ENCODE measurements around the gene RPL36AL.
"Not testable (repeated sequence)": the region's sequence is repeated elsewhere in the genome, so short reads cannot be mapped to it uniquely, and the experiment has no call there.

The RPL36AL gene

DNA sequence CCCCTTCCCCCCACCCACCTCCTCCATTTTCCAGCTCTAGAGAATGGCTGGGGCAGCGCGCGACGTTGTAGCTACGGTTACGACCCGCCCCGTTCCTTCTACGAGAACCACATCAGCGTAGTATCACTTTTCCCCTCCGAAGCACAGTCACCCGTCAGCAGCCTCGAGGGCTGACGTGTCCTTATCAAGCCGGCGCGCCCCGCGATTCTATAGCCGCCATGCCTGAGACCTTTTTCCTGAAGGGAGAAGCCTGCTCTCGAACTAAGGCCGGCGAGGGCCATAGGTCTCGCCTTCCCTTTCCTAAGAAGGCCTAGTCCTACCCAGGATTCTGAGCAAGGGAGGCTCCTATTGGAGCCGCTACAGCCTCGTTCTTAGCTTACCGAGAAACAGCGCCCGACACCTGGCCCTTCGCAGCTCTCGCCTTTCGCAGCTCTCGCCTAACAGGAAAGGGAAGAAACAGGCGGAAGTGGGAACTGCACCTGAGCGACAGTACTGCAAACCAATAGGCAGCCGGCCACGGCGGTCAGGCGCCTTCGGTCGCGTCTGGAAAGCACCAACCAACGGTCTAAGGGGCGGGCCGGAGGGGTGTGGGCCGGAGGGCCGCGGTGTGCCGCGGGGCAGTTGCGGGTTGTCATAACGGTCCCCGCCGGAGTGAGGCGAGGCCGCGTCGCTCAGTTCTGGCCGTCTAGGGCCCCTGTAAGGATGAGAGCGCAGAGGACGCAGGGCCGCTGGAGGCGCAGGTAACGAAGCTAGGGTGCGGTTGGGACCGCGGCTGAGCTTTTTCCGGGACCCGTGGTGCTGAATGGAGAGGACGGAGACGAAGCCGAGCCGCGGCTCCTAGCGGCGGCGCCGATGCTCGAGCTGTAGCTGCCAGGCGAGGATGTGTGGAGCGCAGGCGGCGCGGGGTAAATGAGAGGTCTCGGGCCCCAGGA, at the start of gene RPL36AL, which contains the start of gene MGAT2:
RPL36AL (minus strand) TSS at position 445 of the 932 bp plus-strand sequence. CDS start 1,522 bp downstream, outside the sequence.
MGAT2 (plus strand) TSS at position 618 of the 932 bp plus-strand sequence. CDS start 470 bp downstream, outside the sequence.
- no peaks in the 10 kb centered on the region for H3K27me3 ChIP-seq (ENCODE audit: control insufficient read depth in 1 of 2, insufficient read depth in 2 of 2, low read length in 2 of 2)
- H3K9me3 ChIP-seq (ENCODE audit: control insufficient read depth in 1 of 2, low read length in 2 of 2) = no peaks in the 10 kb centered on the region
- peaks cover 6 to 24% of the 10 kb centered on the region in 2 donors for H3K36me3 ChIP-seq (ENCODE audit: control insufficient read depth in 1 of 2, insufficient read depth in 2 of 2, low read length in 2 of 2)
- H3K4me1 ChIP-seq (ENCODE audit: control insufficient read depth in 1 of 2, insufficient read depth in 2 of 2, low read length in 2 of 2) = peaks cover 26 to 32% of the 10 kb centered on the region in 2 donors
- H3K4me3 ChIP-seq (ENCODE audit: low read depth in 1 of 2, low read length in 2 of 2) = peak within 1 kb of the TSS; percentile 85 to 95
- H3K27ac ChIP-seq (ENCODE audit: low read depth, low read length) = peak within 1 kb of the TSS; percentile 99
- peak within 1 kb of the TSS; percentile 92 to 100 for H3K9ac ChIP-seq (ENCODE audit: low read depth in 1 of 2, low read length in 2 of 2)

DNA sequence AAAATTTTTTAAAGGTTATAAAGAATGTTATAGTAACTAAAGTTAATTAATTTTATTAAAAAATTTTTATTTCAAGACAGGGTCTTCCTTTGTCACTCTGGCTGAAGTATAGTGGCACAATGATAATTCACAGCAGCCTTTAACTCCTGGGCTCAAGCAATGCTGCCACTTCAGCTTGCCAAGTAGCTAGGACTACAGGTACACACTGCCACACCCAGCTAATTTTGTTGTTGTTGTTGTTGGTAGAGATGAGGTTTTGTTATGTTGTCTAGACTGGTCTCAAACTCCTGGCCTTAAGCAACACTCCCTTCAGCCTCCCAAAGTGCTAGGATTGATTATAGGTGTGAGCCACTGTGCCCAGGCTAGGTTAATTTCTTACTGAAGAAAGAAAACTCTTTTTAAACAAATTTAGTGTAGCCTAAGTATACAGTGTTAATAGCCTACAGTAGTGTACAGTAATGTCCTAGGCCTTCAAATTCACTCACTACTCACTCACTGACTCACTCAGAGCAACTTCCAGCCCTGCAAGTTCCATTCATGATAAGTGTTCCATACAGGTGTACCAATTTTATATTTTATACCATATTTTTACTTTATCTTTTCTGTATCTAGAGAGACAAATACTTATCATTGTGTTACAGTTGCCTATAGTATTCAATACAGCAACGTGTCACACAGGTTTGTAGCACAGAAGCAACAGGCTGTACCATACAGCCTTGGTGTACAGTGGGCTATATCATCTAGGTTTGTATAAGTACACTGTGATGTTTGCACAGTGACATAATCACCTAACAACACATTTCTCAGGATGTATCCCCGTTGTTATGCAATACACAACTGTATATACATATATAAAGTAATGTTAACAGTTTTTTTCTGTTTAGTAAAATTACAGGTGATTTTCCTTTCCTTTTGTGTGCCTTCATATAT, 39.4 kb upstream of the RPL36AL start:
- Histone ChIP-seq H3K4me1 (ENCODE audit: control insufficient read depth in 1 of 2, insufficient read depth in 2 of 2, low read length in 2 of 2) (no peaks in the 10 kb centered on the region), H3K9me3 (ENCODE audit: control insufficient read depth in 1 of 2, low read length in 2 of 2) (no peaks in the 10 kb centered on the region), H3K9ac (ENCODE audit: low read depth in 1 of 2, low read length in 2 of 2) (no peak overlapping the region), H3K27ac (ENCODE audit: low read depth, low read length) (no peak overlapping the region), H3K4me3 (ENCODE audit: low read depth in 1 of 2, low read length in 2 of 2) (no peak overlapping the region), H3K27me3 (ENCODE audit: control insufficient read depth in 1 of 2, insufficient read depth in 2 of 2, low read length in 2 of 2) (no peaks in the 10 kb centered on the region), H3K36me3 (ENCODE audit: control insufficient read depth in 1 of 2, insufficient read depth in 2 of 2, low read length in 2 of 2) (no peaks in the 10 kb centered on the region)

DNA sequence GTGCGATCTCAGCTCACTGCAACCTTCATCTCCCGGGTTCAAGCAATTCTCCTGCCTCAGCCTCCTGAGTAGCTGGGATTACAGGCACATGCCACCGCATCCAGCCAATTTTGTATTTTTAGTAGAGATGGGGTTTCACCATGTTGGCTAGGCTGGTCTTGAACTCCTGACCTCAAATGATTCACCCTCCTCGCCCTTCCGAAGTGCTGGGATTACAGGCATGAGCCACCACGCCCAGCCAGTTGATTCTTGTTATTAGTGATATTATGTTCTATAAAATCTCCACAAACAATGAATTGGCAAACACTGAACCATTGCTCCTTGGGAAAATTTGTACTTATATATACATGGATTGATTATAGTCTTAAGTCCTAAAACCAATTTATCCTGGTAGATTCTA, 37.1 kb upstream of the RPL36AL start:
- H3K4me3 ChIP-seq (ENCODE audit: low read depth in 1 of 2, low read length in 2 of 2); H3K27me3 ChIP-seq (ENCODE audit: control insufficient read depth in 1 of 2, insufficient read depth in 2 of 2, low read length in 2 of 2); H3K36me3 ChIP-seq (ENCODE audit: control insufficient read depth in 1 of 2, insufficient read depth in 2 of 2, low read length in 2 of 2); H3K4me1 ChIP-seq (ENCODE audit: control insufficient read depth in 1 of 2, insufficient read depth in 2 of 2, low read length in 2 of 2); H3K27ac ChIP-seq (ENCODE audit: low read depth, low read length); H3K9ac ChIP-seq (ENCODE audit: low read depth in 1 of 2, low read length in 2 of 2); H3K9me3 ChIP-seq (ENCODE audit: control insufficient read depth in 1 of 2, low read length in 2 of 2): not testable (repeated sequence)

DNA sequence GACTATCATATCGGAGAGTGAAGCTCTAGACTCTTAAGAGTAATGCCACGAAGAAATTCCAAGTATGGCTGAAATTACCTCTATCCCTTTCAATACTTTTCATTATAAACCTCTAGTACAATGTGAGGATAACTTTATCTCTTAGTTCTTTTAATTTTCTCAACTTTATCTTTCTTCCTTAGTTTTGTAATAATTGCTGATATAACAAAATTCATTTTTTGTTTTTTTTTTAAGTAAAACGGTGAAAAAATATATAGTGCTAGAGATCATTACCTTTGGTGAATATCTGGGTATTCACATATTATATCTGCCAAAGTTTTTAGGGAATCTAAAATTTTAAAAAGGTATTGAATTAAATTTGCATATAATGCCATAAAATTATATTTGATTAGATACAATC, 34.1 kb upstream of the RPL36AL start:
- Histone ChIP-seq H3K36me3 (ENCODE audit: control insufficient read depth in 1 of 2, insufficient read depth in 2 of 2, low read length in 2 of 2) (no peaks in the 10 kb centered on the region), H3K4me1 (ENCODE audit: control insufficient read depth in 1 of 2, insufficient read depth in 2 of 2, low read length in 2 of 2) (no peaks in the 10 kb centered on the region), H3K9ac (ENCODE audit: low read depth in 1 of 2, low read length in 2 of 2) (no peak overlapping the region), H3K27me3 (ENCODE audit: control insufficient read depth in 1 of 2, insufficient read depth in 2 of 2, low read length in 2 of 2) (no peaks in the 10 kb centered on the region), H3K27ac (ENCODE audit: low read depth, low read length) (no peak overlapping the region), H3K9me3 (ENCODE audit: control insufficient read depth in 1 of 2, low read length in 2 of 2) (no peaks in the 10 kb centered on the region), H3K4me3 (ENCODE audit: low read depth in 1 of 2, low read length in 2 of 2) (no peak overlapping the region)

DNA sequence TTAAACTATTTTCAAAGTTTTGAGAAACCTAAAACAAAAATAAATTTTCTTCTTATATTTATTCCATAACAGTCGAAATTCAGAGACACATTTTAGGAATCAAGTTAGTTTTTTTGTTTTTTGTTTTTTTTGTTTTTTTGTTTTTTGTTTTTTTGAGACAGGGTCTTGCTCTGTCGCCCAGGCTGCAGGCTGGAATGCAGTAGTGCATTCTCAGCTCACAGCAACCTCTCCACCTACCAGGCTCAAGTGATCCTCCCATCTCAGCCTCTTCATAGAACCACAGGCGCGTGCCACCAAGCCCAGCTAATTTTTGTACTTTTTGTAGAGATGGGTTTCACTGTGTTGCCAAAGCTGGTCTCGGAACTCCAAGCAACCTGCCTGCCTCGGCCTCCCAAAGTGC, 33.1 kb upstream of the RPL36AL start:
- no peaks in the 10 kb centered on the region for H3K9me3 ChIP-seq (ENCODE audit: control insufficient read depth in 1 of 2, low read length in 2 of 2)
- H3K9ac ChIP-seq (ENCODE audit: low read depth in 1 of 2, low read length in 2 of 2) = no peak overlapping the region
- H3K4me3 ChIP-seq (ENCODE audit: low read depth in 1 of 2, low read length in 2 of 2) = no peak overlapping the region
- no peaks in the 10 kb centered on the region for H3K36me3 ChIP-seq (ENCODE audit: control insufficient read depth in 1 of 2, insufficient read depth in 2 of 2, low read length in 2 of 2)
- H3K4me1 ChIP-seq (ENCODE audit: control insufficient read depth in 1 of 2, insufficient read depth in 2 of 2, low read length in 2 of 2) = no peaks in the 10 kb centered on the region
- no peak overlapping the region for H3K27ac ChIP-seq (ENCODE audit: low read depth, low read length)
- H3K27me3 ChIP-seq (ENCODE audit: control insufficient read depth in 1 of 2, insufficient read depth in 2 of 2, low read length in 2 of 2) = no peaks in the 10 kb centered on the region

DNA sequence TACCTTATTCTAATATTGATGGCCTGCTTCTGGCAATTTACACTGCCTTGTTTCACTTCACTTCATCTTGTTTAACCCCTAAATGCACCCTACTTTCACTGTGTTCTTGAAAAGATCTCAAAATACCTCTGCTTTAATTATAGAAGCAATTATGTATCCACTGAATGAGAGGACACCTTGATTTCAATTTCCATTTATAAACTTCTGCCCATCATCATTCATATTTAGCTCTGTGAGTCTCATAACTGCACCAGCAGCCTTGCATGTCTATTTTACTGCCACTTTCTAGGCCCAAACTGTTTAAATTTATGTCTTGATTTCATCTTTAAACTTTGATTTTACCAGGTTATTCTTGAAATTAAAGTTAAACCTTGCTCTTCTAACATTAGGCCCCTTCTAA, 21.7 kb upstream of the RPL36AL start:
- Histone ChIP-seq H3K36me3 (ENCODE audit: control insufficient read depth in 1 of 2, insufficient read depth in 2 of 2, low read length in 2 of 2) (peaks cover 6 to 7% of the 10 kb centered on the region in 2 donors), H3K27me3 (ENCODE audit: control insufficient read depth in 1 of 2, insufficient read depth in 2 of 2, low read length in 2 of 2) (no peaks in the 10 kb centered on the region), H3K4me1 (ENCODE audit: control insufficient read depth in 1 of 2, insufficient read depth in 2 of 2, low read length in 2 of 2) (peaks cover 15 to 26% of the 10 kb centered on the region in 2 donors), H3K9ac (ENCODE audit: low read depth in 1 of 2, low read length in 2 of 2) (no peak overlapping the region), H3K4me3 (ENCODE audit: low read depth in 1 of 2, low read length in 2 of 2) (peak overlapping the region; percentile 1 to 27), H3K9me3 (ENCODE audit: control insufficient read depth in 1 of 2, low read length in 2 of 2) (no peaks in the 10 kb centered on the region), H3K27ac (ENCODE audit: low read depth, low read length) (no peak overlapping the region)

DNA sequence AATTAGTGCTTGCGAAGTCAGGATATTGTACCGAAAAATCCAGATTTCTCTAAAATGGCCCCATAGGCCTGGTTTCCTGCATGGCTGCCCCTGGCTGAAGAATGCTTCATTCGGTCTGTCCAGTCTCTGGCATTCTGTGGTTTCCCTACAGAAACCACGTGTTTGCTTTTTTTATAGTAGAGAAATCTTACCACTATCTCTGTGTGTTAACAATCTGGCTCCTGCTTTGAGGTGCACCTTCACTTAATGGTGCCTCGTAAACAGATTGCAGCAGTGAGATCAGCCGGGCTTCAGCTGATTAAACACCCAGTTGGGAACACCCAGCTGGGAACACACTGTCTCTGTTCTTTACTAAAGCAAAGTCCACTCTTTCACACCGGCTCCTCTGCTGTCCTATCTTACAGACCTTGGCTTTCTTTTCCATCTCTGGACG, 21.3 kb upstream of the RPL36AL start:
- no peaks in the 10 kb centered on the region for H3K9me3 ChIP-seq (ENCODE audit: control insufficient read depth in 1 of 2, low read length in 2 of 2)
- H3K9ac ChIP-seq (ENCODE audit: low read depth in 1 of 2, low read length in 2 of 2) = no peak overlapping the region
- H3K27ac ChIP-seq (ENCODE audit: low read depth, low read length) = no peak overlapping the region
- peaks cover 15 to 29% of the 10 kb centered on the region in 2 donors for H3K4me1 ChIP-seq (ENCODE audit: control insufficient read depth in 1 of 2, insufficient read depth in 2 of 2, low read length in 2 of 2)
- peak overlapping the region; percentile 1 to 27 for H3K4me3 ChIP-seq (ENCODE audit: low read depth in 1 of 2, low read length in 2 of 2)
- H3K27me3 ChIP-seq (ENCODE audit: control insufficient read depth in 1 of 2, insufficient read depth in 2 of 2, low read length in 2 of 2) = no peaks in the 10 kb centered on the region
- peaks cover 6 to 7% of the 10 kb centered on the region in 2 donors for H3K36me3 ChIP-seq (ENCODE audit: control insufficient read depth in 1 of 2, insufficient read depth in 2 of 2, low read length in 2 of 2)

DNA sequence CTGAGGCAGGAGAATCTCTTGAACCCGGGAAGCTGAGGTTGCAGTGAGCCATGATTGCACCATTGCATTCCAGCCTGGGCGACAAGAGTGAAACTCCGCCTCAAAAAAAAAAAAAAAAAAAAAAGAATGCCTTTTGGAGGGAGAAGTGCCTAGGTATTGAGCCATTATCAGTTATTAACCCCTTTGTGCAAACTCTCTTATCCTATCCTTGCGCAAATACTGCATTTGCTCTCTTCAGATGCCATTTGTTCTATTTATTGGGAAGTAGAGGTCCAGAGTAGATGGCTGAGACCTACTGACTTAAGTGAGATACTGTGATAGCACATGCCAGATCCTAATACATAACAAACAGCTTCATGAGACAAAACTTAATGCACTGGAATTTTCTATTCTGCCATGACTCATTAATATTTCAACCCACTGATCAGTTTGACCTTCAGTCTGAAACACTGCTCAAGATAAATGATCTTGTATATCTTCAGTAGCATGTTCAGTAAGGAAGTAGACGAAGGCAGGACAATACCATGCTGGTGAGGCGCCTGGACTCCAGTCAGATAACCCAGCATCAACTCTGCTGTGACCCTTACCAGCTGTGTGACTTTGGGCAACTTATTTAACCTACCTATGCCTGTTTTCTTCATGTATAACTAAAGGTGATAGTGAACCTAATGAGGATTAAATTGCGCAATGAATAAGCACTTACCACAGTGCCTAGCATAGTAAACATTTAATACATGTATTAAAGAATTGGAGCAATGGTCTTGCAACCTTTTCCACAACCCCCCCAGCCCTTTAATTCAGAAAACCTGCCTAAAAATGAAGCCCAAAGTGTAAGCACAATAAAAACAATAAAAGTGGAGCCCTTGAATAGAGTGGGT, 20.4 kb upstream of the RPL36AL start:
- no peak overlapping the region for H3K27ac ChIP-seq (ENCODE audit: low read depth, low read length)
- H3K36me3 ChIP-seq (ENCODE audit: control insufficient read depth in 1 of 2, insufficient read depth in 2 of 2, low read length in 2 of 2) = peaks cover 6 to 7% of the 10 kb centered on the region in 2 donors

DNA sequence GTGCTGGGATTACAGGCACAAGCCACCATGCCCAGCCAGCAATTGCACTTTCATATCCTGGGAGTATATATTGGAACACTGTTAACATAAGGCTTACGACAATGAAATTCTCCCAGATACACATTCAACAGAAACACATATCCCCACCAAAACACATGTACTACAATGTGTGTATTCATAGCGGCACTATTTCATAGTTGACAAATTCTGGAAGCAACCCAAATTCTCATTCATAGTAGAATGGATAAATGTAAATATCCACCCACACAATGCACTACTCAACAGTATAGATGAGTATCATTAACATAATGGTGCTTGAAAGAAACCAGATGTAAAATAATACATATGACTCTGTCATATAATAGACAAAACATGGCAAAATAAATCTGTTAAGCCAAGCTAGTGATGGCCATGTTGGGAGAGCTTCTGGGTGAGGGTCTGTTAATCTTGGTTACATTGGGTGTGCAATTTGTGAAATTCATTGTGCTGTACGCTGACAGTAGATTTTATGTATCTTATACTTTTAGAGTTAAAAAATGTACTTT, 17.2 kb upstream of the RPL36AL start:
- Histone ChIP-seq H3K9ac (ENCODE audit: low read depth in 1 of 2, low read length in 2 of 2) (no peak overlapping the region), H3K27ac (ENCODE audit: low read depth, low read length) (no peak overlapping the region), H3K27me3 (ENCODE audit: control insufficient read depth in 1 of 2, insufficient read depth in 2 of 2, low read length in 2 of 2) (no peaks in the 10 kb centered on the region), H3K36me3 (ENCODE audit: control insufficient read depth in 1 of 2, insufficient read depth in 2 of 2, low read length in 2 of 2) (peaks cover 6 to 7% of the 10 kb centered on the region in 2 donors), H3K4me3 (ENCODE audit: low read depth in 1 of 2, low read length in 2 of 2) (no peak overlapping the region), H3K4me1 (ENCODE audit: control insufficient read depth in 1 of 2, insufficient read depth in 2 of 2, low read length in 2 of 2) (peaks cover 15 to 36% of the 10 kb centered on the region in 2 donors), H3K9me3 (ENCODE audit: control insufficient read depth in 1 of 2, low read length in 2 of 2) (no peaks in the 10 kb centered on the region)

More for the DNA sequence above, 20.4 kb upstream of the RPL36AL start:
- Histone ChIP-seq H3K9ac (ENCODE audit: low read depth in 1 of 2, low read length in 2 of 2) (no peak overlapping the region), H3K9me3 (ENCODE audit: control insufficient read depth in 1 of 2, low read length in 2 of 2) (no peaks in the 10 kb centered on the region), H3K4me3 (ENCODE audit: low read depth in 1 of 2, low read length in 2 of 2) (peak overlapping the region in 1 of 2 donors; percentile 6), H3K27me3 (ENCODE audit: control insufficient read depth in 1 of 2, insufficient read depth in 2 of 2, low read length in 2 of 2) (no peaks in the 10 kb centered on the region), H3K4me1 (ENCODE audit: control insufficient read depth in 1 of 2, insufficient read depth in 2 of 2, low read length in 2 of 2) (peaks cover 15 to 36% of the 10 kb centered on the region in 2 donors)

Measured in duodenal mucosa (tissue), 2 donors.